Esophagus squamous epithelium (tissue), 4 donors: ENCODE data around the gene OR1L1.

Experiments used
- POLR2A ChIP-seq, 4 donors: fragments of 450-650 bp; IDR thresholded peaks; one replicate each; pipeline ENCODE4 v1.6.1; 2017; ENCODE audit warnings: antibody characterized with exemption in 4 of 4, mild to moderate bottlenecking in 4 of 4, moderate library complexity in 3 of 4
- TF ChIP-seq, protein P1 (sequence below), 6 experiments: fragments of 450-650 bp in 4 of 6; fragments of 200-600 bp in 2 of 6; sonication (generic) in 2 of 6; IDR thresholded peaks; one replicate each; pipeline ENCODE4 v1.5.1; 2016 to 2019; ENCODE audit warnings: antibody characterized with exemption in 6 of 6, mild to moderate bottlenecking in 4 of 6, moderate library complexity in 4 of 6

DNA sequence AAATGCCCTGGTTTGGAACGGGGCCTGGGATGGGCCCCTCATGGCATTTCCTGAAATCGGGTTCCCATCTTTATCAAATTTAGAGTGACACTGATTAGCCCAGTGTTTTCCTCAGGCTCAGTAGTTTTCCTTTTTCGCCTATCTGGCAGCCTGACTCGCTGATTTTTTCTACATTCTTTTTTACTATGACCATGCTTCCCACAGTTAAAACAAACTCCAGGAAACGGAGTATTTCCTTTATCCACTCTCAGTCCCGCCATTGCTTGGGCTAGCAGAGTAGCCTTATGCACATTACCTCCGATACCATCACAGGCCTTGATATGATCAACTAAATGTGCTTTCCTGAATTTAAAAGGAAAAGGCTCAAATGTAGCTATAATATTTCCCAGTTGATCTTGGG lies 41.5 kb upstream of the OR1L1 start:
- TF ChIP-seq, protein P1, sequence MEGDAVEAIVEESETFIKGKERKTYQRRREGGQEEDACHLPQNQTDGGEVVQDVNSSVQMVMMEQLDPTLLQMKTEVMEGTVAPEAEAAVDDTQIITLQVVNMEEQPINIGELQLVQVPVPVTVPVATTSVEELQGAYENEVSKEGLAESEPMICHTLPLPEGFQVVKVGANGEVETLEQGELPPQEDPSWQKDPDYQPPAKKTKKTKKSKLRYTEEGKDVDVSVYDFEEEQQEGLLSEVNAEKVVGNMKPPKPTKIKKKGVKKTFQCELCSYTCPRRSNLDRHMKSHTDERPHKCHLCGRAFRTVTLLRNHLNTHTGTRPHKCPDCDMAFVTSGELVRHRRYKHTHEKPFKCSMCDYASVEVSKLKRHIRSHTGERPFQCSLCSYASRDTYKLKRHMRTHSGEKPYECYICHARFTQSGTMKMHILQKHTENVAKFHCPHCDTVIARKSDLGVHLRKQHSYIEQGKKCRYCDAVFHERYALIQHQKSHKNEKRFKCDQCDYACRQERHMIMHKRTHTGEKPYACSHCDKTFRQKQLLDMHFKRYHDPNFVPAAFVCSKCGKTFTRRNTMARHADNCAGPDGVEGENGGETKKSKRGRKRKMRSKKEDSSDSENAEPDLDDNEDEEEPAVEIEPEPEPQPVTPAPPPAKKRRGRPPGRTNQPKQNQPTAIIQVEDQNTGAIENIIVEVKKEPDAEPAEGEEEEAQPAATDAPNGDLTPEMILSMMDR (IDR thresholded peaks at IDR 0.05): no peak
- TF ChIP-seq POLR2A (IDR thresholded peaks at IDR 0.05): no peak
